Naive thymus-derived CD4-positive, alpha-beta T cell (primary cell): ENCODE results near the gene SAFB2. TPM values are rescaled to one million over a fixed set of nuclear protein-coding genes. Genes with fewer than 3 reads are reported as not detected.

ENCODE experiments used
- ATAC-seq: fragments of 150-1000 bp; cut with Tn5 transposase; 2 replicates; pipeline ENCODE4 v1.10.0; 2021; ENCODE audit warnings: mild to moderate bottlenecking, moderate library complexity
- CTCF ChIA-PET: fragments of 350-600 bp; sonication (Branson Sonifier 250); formaldehyde crosslinking; loops from one replicate; lab custom pipeline; 2021; ENCODE audit warnings: antibody characterized with exemption; lab: Charles Lee
- POLR2A ChIA-PET: fragments of 350-600 bp; sonication (Branson Sonifier 250); formaldehyde crosslinking; loops from one replicate; lab custom pipeline; 2021; ENCODE audit warnings: antibody characterized with exemption, inconsistent platforms; lab: Charles Lee
- DNase-seq, 9 donors: peaks; one replicate each; pipeline versions ENCODE4 v3.0.0 to v3.0.0-alpha.2; 2020 to 2022; ENCODE audit warnings: mixed read lengths in 1 of 9
- H3K27ac ChIP-seq: one replicate; pipeline ENCODE4 v1.7.0; 2013; ENCODE audit warnings: mild to moderate bottlenecking, low read depth, low read length, moderate library complexity
- H3K27me3 ChIP-seq, 2 donors: one replicate each; pipeline ENCODE4 v1.7.0; 2013; ENCODE audit warnings: low read length in 2 of 2, mild to moderate bottlenecking in 2 of 2, moderate library complexity in 2 of 2; ENCODE audit not compliant: control insufficient read depth in 2 of 2, insufficient read depth in 2 of 2
- H3K36me3 ChIP-seq, 3 experiments: 1 replicate in 2 of 3; 2 replicates in 1 of 3; pipeline ENCODE4 v1.7.0; 2013; ENCODE audit warnings: low read length in 3 of 3, mild to moderate bottlenecking in 3 of 3, moderate library complexity in 1 of 3; ENCODE audit not compliant: insufficient read depth in 3 of 3, control insufficient read depth in 2 of 3
- H3K4me1 ChIP-seq, 2 donors: one replicate each; pipeline ENCODE4 v1.7.0; 2013; ENCODE audit warnings: low read length in 2 of 2, mild to moderate bottlenecking in 2 of 2, moderate library complexity in 1 of 2; ENCODE audit not compliant: control insufficient read depth in 2 of 2, insufficient read depth in 2 of 2
- H3K4me3 ChIP-seq: 2 replicates; pipeline ENCODE4 v1.7.0; 2013; ENCODE audit warnings: mild to moderate bottlenecking, low read length
- H3K9me3 ChIP-seq, 3 experiments: 1 replicate in 2 of 3; 2 replicates in 1 of 3; pipeline ENCODE4 v1.7.0; 2013; ENCODE audit warnings: low read length in 3 of 3; ENCODE audit not compliant: control insufficient read depth in 2 of 3
- H3K27ac Mint-ChIP-seq, 9 donors: one replicate each; pipeline ENCODE4 v1.8.0; 2020 to 2022; ENCODE audit warnings: mixed read lengths in 9 of 9, mild to moderate bottlenecking in 8 of 9, moderate library complexity in 5 of 9, inconsistent platforms in 2 of 9
- H3K27me3 Mint-ChIP-seq, 5 donors: one replicate each; pipeline ENCODE4 v1.8.0; 2021 to 2022; ENCODE audit warnings: mixed read lengths in 5 of 5, mild to moderate bottlenecking in 1 of 5
- H3K36me3 Mint-ChIP-seq, 5 donors: one replicate each; pipeline ENCODE4 v1.8.0; 2020 to 2022; ENCODE audit warnings: mixed read lengths in 5 of 5, mild to moderate bottlenecking in 3 of 5, inconsistent platforms in 1 of 5
- H3K4me1 Mint-ChIP-seq, 7 donors: one replicate each; pipeline ENCODE4 v1.8.0; 2020 to 2022; ENCODE audit warnings: mixed read lengths in 7 of 7, mild to moderate bottlenecking in 3 of 7, inconsistent platforms in 1 of 7
- H3K4me3 Mint-ChIP-seq, 10 donors: one replicate each; pipeline ENCODE4 v1.8.0; 2020 to 2022; ENCODE audit warnings: mild to moderate bottlenecking in 10 of 10, mixed read lengths in 10 of 10, moderate library complexity in 6 of 10, inconsistent platforms in 2 of 10
- H3K9me3 Mint-ChIP-seq, 11 donors: one replicate each; pipeline ENCODE4 v1.8.0; 2020 to 2022; ENCODE audit warnings: mixed read lengths in 11 of 11, mild to moderate bottlenecking in 4 of 11, inconsistent platforms in 1 of 11, moderate library complexity in 1 of 11
- intact Hi-C, 2 donors: fragments of 100-400 bp; cut with micrococcal nuclease; formaldehyde crosslinking; loops; one replicate each; pipeline ENCODE4 v1.15.1; 2023
- polyA plus RNA-seq, 2 donors: library from polyadenylated mRNA; unstranded; fragments of 300-500 nt; fragmentation: Illumina TruSeq; gene quantifications; one replicate each; pipeline ENCODE4 v1.2.3, GENCODE V29; 2021
- total RNA-seq, 6 experiments: library from RNA in 5 of 6; stranded (reverse) in 5 of 6; gene quantifications; 1 replicate in 5 of 6; 2 replicates in 1 of 6; pipeline ENCODE4 v1.2.3 and lab custom pipeline; 2021 to 2026

SAFB2 gene
- total and polyA plus RNA-seq, 7 experiments from 2014 or later = 28.5 to 250 (median 222) TPM

- POLR2A ChIA-PET = no interaction called here
- Mint-ChIP-seq H3K27ac (no peak overlapping the region), H3K27me3 (peaks cover 0 to 29% (median 13%) of the 10 kb centered on the region in 5 donors), H3K9me3 (no peaks in the 10 kb centered on the region), H3K4me1 (no peaks in the 10 kb centered on the region), H3K4me3 (no peak overlapping the region), H3K36me3 (no peaks in the 10 kb centered on the region)
- CTCF ChIA-PET = no interaction called here
- no peaks in the 10 kb centered on the region for H3K9me3 ChIP-seq
- ATAC-seq = no peak
- no peak overlapping the region for H3K4me3 ChIP-seq
- no peak for DNase-seq
- H3K4me1 ChIP-seq = no peaks in the 10 kb centered on the region
- H3K36me3 ChIP-seq = no peaks in the 10 kb centered on the region
- peaks cover 0 to 3% of the 10 kb centered on the region in 2 donors for H3K27me3 ChIP-seq
- H3K27ac ChIP-seq = no peak overlapping the region
- intact Hi-C loops = no loop called here
Measured at GRCh38 chr19:5541456-5541855, 81.1 kb downstream of the SAFB2 start.

DNA sequence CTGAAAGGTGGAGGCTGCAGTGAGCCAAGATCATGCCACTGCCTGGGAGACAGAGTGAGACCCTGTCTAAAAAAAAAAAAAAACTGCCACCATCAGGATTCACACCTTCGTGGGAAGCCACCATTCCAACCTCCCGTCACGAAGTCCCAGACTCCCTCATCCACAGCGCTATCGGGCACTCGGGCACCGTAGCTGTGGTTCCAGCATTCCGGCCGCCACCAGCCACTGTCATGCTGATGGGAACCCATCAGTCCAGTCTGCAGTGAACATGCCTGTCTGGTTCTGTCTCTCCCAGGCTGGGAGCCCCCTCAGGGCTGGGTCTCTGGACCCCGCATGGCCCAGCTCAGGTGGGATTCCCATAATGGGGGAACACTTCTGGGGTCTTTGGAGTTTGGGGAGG is 82.4 kb downstream of the SAFB2 start:
- no peak overlapping the region for H3K27ac ChIP-seq
- H3K36me3 Mint-ChIP-seq = peaks cover 0 to 5% (median under 1%) of the 10 kb centered on the region in 5 donors
- DNase-seq (no peak), ATAC-seq (no peak)
- H3K4me1 ChIP-seq = no peaks in the 10 kb centered on the region
- H3K4me3 Mint-ChIP-seq = no peak overlapping the region
- peaks cover 0 to 10% (median 4%) of the 10 kb centered on the region in 11 donors for H3K9me3 Mint-ChIP-seq
- intact Hi-C loops = no loop called here
- CTCF ChIA-PET = no interaction called here
- H3K27me3 Mint-ChIP-seq = peaks cover 4 to 38% (median 24%) of the 10 kb centered on the region in 5 donors
- H3K9me3 ChIP-seq = peaks cover 0 to 5% (median 0%) of the 10 kb centered on the region in 3 experiments
- H3K36me3 ChIP-seq = no peaks in the 10 kb centered on the region
- no peak overlapping the region for H3K27ac Mint-ChIP-seq
- no peak overlapping the region for H3K4me3 ChIP-seq
- H3K4me1 Mint-ChIP-seq = peaks cover 0 to 2% (median 0%) of the 10 kb centered on the region in 7 donors
- peaks cover 0 to 3% of the 10 kb centered on the region in 2 donors for H3K27me3 ChIP-seq
- POLR2A ChIA-PET = no interaction called here

DNA sequence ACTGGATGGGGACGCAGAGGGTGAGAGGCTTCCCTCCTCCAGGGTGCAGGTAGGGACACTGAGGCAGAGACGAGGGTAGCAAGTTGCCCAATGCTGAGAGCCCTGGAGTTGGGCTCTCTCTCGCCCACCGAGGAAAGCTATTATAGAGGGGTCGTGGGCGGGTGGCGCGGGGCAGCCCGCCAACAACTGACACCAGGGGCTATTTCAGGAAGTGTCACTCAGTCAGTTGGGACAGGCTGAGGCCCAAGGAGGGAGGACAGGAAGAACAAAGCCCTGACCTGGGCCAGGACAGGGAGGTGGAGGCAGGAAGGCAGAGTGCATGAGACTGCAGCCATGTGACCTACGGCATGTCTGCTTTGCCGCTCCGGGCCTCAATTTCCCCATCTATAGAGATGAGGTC is 84.7 kb downstream of the SAFB2 start:
- Histone ChIP-seq H3K36me3 (no peaks in the 10 kb centered on the region), H3K4me3 (no peak overlapping the region), H3K27ac (no peak overlapping the region), H3K9me3 (peaks cover 0 to 25% (median 3%) of the 10 kb centered on the region in 3 experiments), H3K4me1 (no peaks in the 10 kb centered on the region), H3K27me3 (peaks cover 0 to 3% of the 10 kb centered on the region in 2 donors)
- H3K9me3 Mint-ChIP-seq = peaks cover 4 to 34% (median 20%) of the 10 kb centered on the region in 11 donors
- H3K27me3 Mint-ChIP-seq = peaks cover 4 to 44% (median 29%) of the 10 kb centered on the region in 5 donors
- DNase-seq = no peak
- ChIA-PET CTCF (no interaction called here), POLR2A (no interaction called here)
- intact Hi-C loops = no loop called here
- ATAC-seq = no peak
- H3K36me3 Mint-ChIP-seq = peaks cover 0 to 10% (median 6%) of the 10 kb centered on the region in 5 donors
- H3K27ac Mint-ChIP-seq = no peak overlapping the region
- H3K4me1 Mint-ChIP-seq = peaks cover 0 to 2% (median 0%) of the 10 kb centered on the region in 7 donors
- H3K4me3 Mint-ChIP-seq = no peak overlapping the region

Other genes with a start within 250 kb of the SAFB2 start
- not detected for gene ZNRF4, start 167.4 kb downstream of the SAFB2 start, total RNA-seq
- gene ZNRF4, start 167.4 kb downstream of the SAFB2 start, polyA plus RNA-seq = not detected
- 1 to 10 TPM in 2 of 5 experiments, under 1 TPM in 3; 0.70 to 1.9 (median 0.97) TPM for gene TINCR, start 54.8 kb downstream of the SAFB2 start, total RNA-seq
- gene TINCR, start 54.8 kb downstream of the SAFB2 start, polyA plus RNA-seq = not detected
- gene SAFB, start 307 bp upstream of the SAFB2 start, total RNA-seq = 100 to 1,000 TPM; 141 to 203 (median 174) TPM
- 100 to 1,000 TPM in 1 of 2 donors, 10 to 100 TPM in 1; 50.3 to 153 TPM for gene SAFB, start 307 bp upstream of the SAFB2 start, polyA plus RNA-seq
- 10 to 100 TPM; 26.1 to 49.3 (median 38.4) TPM for gene MICOS13, start 57.7 kb upstream of the SAFB2 start, total RNA-seq
- gene MICOS13, start 57.7 kb upstream of the SAFB2 start, polyA plus RNA-seq = 100 to 1,000 TPM in 1 of 2 donors, 10 to 100 TPM in 1; 76.8 to 109 TPM
- gene HSD11B1L, start 58.3 kb upstream of the SAFB2 start, total RNA-seq = 1 to 10 TPM; 2.8 to 5.2 (median 3.6) TPM
- gene HSD11B1L, start 58.3 kb upstream of the SAFB2 start, polyA plus RNA-seq = 1 to 10 TPM; 8.4 to 9.6 TPM
- 1,000 to 10,000 TPM in 3 of 5 experiments, 100 to 1,000 TPM in 2; 865 to 1,786 (median 1,037) TPM for gene RPL36, start 67.5 kb upstream of the SAFB2 start, total RNA-seq
- gene RPL36, start 67.5 kb upstream of the SAFB2 start, polyA plus RNA-seq = 1,000 to 10,000 TPM; 2,342 to 2,564 TPM
- 100 to 1,000 TPM in 1 of 5 experiments, 10 to 100 TPM in 4; 62.8 to 102 (median 74.8) TPM for gene LONP1, start 97.4 kb upstream of the SAFB2 start, total RNA-seq
- 10 to 100 TPM; 20.0 to 60.0 TPM for gene LONP1, start 97.4 kb upstream of the SAFB2 start, polyA plus RNA-seq
- under 1 TPM in 1 of 5 experiments, not detected in 4; 0.07 TPM for gene CATSPERD, start 97.9 kb upstream of the SAFB2 start, total RNA-seq
- gene CATSPERD, start 97.9 kb upstream of the SAFB2 start, polyA plus RNA-seq = not detected
- 1 to 10 TPM; 4.7 to 8.6 (median 6.5) TPM for gene PRR22, start 162.0 kb upstream of the SAFB2 start, total RNA-seq
- gene PRR22, start 162.0 kb upstream of the SAFB2 start, polyA plus RNA-seq = under 1 TPM in 1 of 2 donors, not detected in 1; 0.20 TPM
- 100 to 1,000 TPM in 2 of 5 experiments, 10 to 100 TPM in 3; 53.2 to 179 (median 82.7) TPM for gene DUS3L, start 168.4 kb upstream of the SAFB2 start, total RNA-seq
- gene DUS3L, start 168.4 kb upstream of the SAFB2 start, polyA plus RNA-seq = 10 to 100 TPM; 33.1 to 56.5 TPM
- 1 to 10 TPM in 1 of 5 experiments, under 1 TPM in 3, not detected in 1; 0.19 to 1.0 (median 0.81) TPM for gene NRTN, start 182.3 kb upstream of the SAFB2 start, total RNA-seq
- gene NRTN, start 182.3 kb upstream of the SAFB2 start, polyA plus RNA-seq = under 1 TPM; 0.21 to 0.64 TPM
- not detected for gene FUT6, start 216.9 kb upstream of the SAFB2 start, total RNA-seq
- not detected for gene FUT6, start 216.9 kb upstream of the SAFB2 start, polyA plus RNA-seq
- gene FUT3, start 228.7 kb upstream of the SAFB2 start, total RNA-seq = under 1 TPM in 2 of 5 experiments, not detected in 3; 0.29 to 0.45 TPM
- gene FUT3, start 228.7 kb upstream of the SAFB2 start, polyA plus RNA-seq = not detected
- 1 to 10 TPM in 2 of 5 experiments, under 1 TPM in 1, not detected in 2; 0.24 to 6.2 (median 2.5) TPM for gene FUT5, start 247.8 kb upstream of the SAFB2 start, total RNA-seq
- not detected for gene FUT5, start 247.8 kb upstream of the SAFB2 start, polyA plus RNA-seq